Gastrocnemius medialis (tissue), 4 donors: ENCODE results near the gene ITPK1.

Experiments
- CTCF ChIP-seq, 5 experiments: fragments of 450-650 bp in 3 of 5; fragments of 200-600 bp in 2 of 5; sonication (generic) in 2 of 5; IDR thresholded peaks in 4 of 5; conservative IDR thresholded peaks in 1 of 5; 1 replicate in 4 of 5; 2 replicates in 1 of 5; pipeline ENCODE4 v1.5.1; 2016 to 2019; ENCODE audit warnings: antibody characterized with exemption in 5 of 5, mild to moderate bottlenecking in 3 of 5, moderate library complexity in 3 of 5
- POLR2A ChIP-seq, 2 donors: fragments of 450-650 bp; IDR thresholded peaks; one replicate each; pipeline ENCODE4 v1.6.1; 2017; ENCODE audit warnings: antibody characterized with exemption in 2 of 2, mild to moderate bottlenecking in 2 of 2, moderate library complexity in 2 of 2

- TF ChIP-seq CTCF (IDR thresholded peaks at IDR 0.05 in 4 of 5, conservative IDR thresholded peaks at IDR 0.05 in 1 of 5) (no peak), POLR2A (IDR thresholded peaks at IDR 0.05) (no peak)
Measured at GRCh38 chr14:92895352-92895878, 220.3 kb downstream of the ITPK1 start.
